ENCODE measurements around the gene WWOX.

Gene WWOX

DNA sequence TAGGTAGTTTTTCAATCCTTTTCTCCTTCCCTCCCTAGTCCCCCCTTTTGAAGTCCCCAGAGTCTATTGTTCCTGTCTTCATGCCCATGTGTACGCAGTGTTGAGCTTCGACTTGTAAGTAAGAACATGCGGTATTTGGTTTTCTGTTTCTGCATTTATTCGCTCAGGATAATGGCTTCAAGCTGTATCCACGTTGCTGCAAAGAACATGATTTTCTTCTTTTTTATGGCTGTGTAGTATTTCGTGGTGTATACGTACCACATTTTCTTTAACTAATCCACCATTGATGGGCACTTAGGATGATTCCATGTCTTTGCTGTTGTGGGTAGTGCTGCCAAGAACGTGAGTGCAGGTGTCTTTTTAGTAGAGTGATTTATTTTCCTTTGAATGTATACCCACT, 651.2 kb downstream of the WWOX start:
- Histone ChIP-seq H3K4me3 (ENCODE audit: extremely low read depth, insufficient read depth, low read length, poor library complexity, severe bottlenecking) (no peak overlapping the region), H3K27ac (ENCODE audit: low read depth, low read length, severe bottlenecking) (no peak overlapping the region), H3K36me3 (ENCODE audit: control insufficient read depth, insufficient read depth, low read length) (no peaks in the 10 kb centered on the region), H3K9me3 (ENCODE audit: control insufficient read depth, low read length) (no peaks in the 10 kb centered on the region), H3K4me1 (ENCODE audit: control insufficient read depth, insufficient read depth, low read length, poor library complexity, severe bottlenecking) (no peaks in the 10 kb centered on the region)
- WGBS, 2 experiments (ENCODE audit: insufficient coverage in 2 of 2) = 92% methylated on average over 4 of the region's 8 CpGs; no CpG with 5 or more reads in 1 of the 2 experiments

DNA sequence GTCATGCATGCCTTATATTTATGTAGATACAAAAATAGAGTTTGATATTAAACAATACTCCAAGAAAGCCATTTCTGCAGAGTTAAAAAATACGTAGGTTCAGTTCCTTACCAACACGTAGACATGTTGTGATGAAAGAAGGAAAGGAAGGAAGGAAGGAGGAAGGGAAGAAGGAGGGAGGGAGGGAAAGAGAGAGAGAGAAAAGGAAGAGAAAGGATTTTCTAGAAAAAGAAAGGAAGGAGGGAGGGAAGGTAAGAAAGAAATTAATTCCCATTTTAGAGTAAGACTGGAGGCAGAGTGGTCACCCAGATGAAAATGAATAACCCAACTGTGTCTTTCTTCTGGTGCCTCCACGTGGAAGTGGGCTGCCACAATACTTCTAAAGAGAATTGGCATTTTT, 652.1 kb downstream of the WWOX start:
- Histone ChIP-seq H3K27ac (ENCODE audit: low read depth, low read length, severe bottlenecking) (no peak overlapping the region), H3K9me3 (ENCODE audit: control insufficient read depth, low read length) (no peaks in the 10 kb centered on the region), H3K4me1 (ENCODE audit: control insufficient read depth, insufficient read depth, low read length, poor library complexity, severe bottlenecking) (no peaks in the 10 kb centered on the region), H3K4me3 (ENCODE audit: extremely low read depth, insufficient read depth, low read length, poor library complexity, severe bottlenecking) (no peak overlapping the region), H3K36me3 (ENCODE audit: control insufficient read depth, insufficient read depth, low read length) (no peaks in the 10 kb centered on the region)
- WGBS, 2 experiments (ENCODE audit: insufficient coverage in 2 of 2) = 84 to 92% methylated on average over 2 to 3 of the region's 3 CpGs

DNA sequence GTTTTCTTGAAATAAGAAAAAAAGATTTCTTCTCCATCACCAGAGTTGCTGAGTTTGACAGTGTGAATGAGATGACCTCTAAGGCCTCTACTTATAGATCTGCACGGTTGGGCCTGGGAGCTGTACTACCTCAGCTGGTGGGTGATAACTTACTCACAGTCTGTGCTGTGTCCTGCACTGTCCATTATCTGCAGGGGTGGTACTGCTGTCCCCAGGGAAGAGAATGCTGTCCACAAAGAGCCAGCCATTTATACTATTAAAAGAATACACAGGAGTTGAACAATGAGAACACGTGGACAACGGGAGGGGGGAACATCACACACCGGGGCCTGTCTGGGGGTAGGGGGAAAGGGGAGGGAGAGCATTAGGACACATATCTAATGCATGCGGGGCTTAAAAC, 655.3 kb downstream of the WWOX start:
- H3K9me3 ChIP-seq (ENCODE audit: control insufficient read depth, low read length) = no peaks in the 10 kb centered on the region
- no peaks in the 10 kb centered on the region for H3K36me3 ChIP-seq (ENCODE audit: control insufficient read depth, insufficient read depth, low read length)
- WGBS, 2 experiments (ENCODE audit: insufficient coverage in 2 of 2) = 80 to 91% methylated on average over 1 to 3 of the region's 5 CpGs
- H3K4me3 ChIP-seq (ENCODE audit: extremely low read depth, insufficient read depth, low read length, poor library complexity, severe bottlenecking) = no peak overlapping the region
- H3K4me1 ChIP-seq (ENCODE audit: control insufficient read depth, insufficient read depth, low read length, poor library complexity, severe bottlenecking) = no peaks in the 10 kb centered on the region
- no peak overlapping the region for H3K27ac ChIP-seq (ENCODE audit: low read depth, low read length, severe bottlenecking)

DNA sequence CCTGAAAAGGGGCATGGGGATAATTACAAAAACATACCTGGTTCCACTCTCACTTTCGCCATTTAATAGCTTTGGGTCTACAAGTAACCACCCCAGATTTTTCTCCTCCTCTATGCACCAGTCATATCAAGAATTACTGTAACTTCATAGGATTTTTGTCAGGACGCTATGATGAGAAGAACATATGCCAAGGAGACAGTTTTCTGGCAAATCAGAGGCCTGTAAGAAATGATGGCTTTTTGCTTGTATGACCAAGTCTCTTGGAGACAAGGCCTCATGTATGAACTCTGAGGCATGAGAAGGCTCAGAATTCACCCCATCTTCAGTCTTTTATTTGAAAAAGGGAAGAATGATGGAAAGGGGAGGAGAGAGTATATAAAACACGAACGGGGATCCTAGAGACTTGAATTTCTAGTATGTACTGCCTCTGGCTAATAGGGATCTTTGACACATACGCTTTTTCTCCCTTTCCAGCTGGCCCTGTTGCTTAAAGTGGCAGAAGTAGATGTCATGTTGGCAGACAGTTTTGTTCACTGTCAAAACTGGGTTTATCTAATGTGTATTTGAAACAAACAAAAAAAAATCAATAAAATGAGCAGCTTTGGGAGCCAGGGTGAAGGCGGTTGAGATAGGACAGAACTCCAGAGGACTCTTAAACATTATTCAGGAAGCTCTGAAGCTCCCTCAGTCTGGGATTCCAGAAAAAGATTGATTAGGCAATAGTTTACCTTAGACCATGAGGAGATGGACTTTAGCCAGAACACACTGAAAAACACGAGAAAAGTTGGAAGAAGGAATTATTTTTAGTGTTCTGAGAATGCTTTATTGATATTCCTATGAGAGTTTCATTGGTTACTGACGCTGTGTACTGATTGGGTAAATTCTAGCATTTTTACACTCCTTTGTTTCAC, 656.6 kb downstream of the WWOX start:
- WGBS, 2 experiments (ENCODE audit: insufficient coverage in 2 of 2) = 86 to 93% methylated on average over 4 of the region's 8 CpGs
- Histone ChIP-seq H3K27ac (ENCODE audit: low read depth, low read length, severe bottlenecking) (no peak overlapping the region), H3K4me3 (ENCODE audit: extremely low read depth, insufficient read depth, low read length, poor library complexity, severe bottlenecking) (no peak overlapping the region), H3K36me3 (ENCODE audit: control insufficient read depth, insufficient read depth, low read length) (no peaks in the 10 kb centered on the region), H3K9me3 (ENCODE audit: control insufficient read depth, low read length) (no peaks in the 10 kb centered on the region), H3K4me1 (ENCODE audit: control insufficient read depth, insufficient read depth, low read length, poor library complexity, severe bottlenecking) (no peaks in the 10 kb centered on the region)

DNA sequence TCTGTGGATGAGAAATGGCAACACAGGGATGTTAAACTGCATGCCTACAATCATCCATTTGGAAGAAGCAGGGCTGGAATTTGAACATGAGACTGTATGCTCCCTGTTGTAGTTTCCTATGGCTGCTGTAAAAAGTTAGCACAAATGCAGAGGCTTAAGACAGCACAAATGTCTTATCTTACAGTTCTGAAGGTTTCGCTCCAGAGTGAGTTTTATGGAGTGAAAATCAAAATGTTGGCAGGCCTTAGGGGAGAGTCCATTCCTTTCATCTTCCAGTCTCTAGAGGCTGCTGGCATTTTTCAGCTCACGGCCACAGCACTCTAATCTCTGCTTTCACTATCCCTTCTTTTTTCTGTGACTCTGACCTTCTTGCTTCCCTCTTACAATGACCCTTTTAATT, 660.1 kb downstream of the WWOX start:
- H3K36me3 ChIP-seq (ENCODE audit: control insufficient read depth, insufficient read depth, low read length) = no peaks in the 10 kb centered on the region
- no peak overlapping the region for H3K4me3 ChIP-seq (ENCODE audit: extremely low read depth, insufficient read depth, low read length, poor library complexity, severe bottlenecking)
- H3K4me1 ChIP-seq (ENCODE audit: control insufficient read depth, insufficient read depth, low read length, poor library complexity, severe bottlenecking) = peaks cover 2% of the 10 kb centered on the region
- H3K9me3 ChIP-seq (ENCODE audit: control insufficient read depth, low read length) = no peaks in the 10 kb centered on the region
- WGBS, 2 experiments (ENCODE audit: insufficient coverage in 2 of 2) = 100% methylated on average over 2 of the region's 2 CpGs
- H3K27ac ChIP-seq (ENCODE audit: low read depth, low read length, severe bottlenecking) = no peak overlapping the region

DNA sequence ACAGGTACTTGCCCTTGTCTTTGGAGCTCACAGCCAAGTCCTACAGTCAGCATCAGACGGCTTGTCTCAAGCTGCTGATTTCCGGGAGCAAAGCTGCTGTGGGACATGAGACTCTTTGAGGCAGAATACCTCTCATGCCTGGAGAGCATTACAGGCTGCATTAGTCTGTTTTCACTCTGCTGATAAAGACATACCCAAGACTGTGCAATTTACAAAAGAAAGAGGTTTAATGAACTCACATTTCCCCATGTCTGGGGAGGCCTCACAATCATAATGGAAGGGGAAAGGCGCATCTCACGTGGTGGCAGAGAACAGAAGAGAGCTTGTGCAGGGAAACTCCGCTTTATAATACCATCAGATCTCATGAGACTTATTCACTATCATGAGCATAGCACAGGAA, 661.2 kb downstream of the WWOX start:
- 92 to 100% methylated on average over 2 to 3 of the region's 5 CpGs for WGBS, 2 experiments (ENCODE audit: insufficient coverage in 2 of 2)
- H3K4me1 ChIP-seq (ENCODE audit: control insufficient read depth, insufficient read depth, low read length, poor library complexity, severe bottlenecking) = peaks cover 2% of the 10 kb centered on the region
- no peak overlapping the region for H3K4me3 ChIP-seq (ENCODE audit: extremely low read depth, insufficient read depth, low read length, poor library complexity, severe bottlenecking)

DNA sequence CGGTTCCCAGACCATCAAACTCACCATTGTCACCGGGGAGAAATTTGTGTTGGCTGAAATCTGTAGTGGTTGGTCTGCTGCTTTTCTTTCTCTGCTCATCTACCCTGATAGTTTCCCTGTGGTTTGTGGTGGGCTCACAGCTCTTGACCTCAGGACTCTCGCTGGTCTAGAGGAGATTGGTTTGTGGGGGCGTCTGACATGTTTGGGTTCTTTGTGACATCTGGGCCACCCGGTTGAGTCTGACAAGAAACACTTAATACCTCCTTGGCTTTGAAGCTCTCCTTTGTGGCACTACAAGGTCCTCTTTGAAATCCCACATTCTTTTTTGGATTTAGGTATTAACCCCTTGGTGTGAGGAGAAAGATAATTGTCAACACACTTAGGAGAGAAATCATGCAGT, 662.0 kb downstream of the WWOX start:
- Histone ChIP-seq H3K36me3 (ENCODE audit: control insufficient read depth, insufficient read depth, low read length) (no peaks in the 10 kb centered on the region), H3K9me3 (ENCODE audit: control insufficient read depth, low read length) (no peaks in the 10 kb centered on the region), H3K4me1 (ENCODE audit: control insufficient read depth, insufficient read depth, low read length, poor library complexity, severe bottlenecking) (peaks cover 2% of the 10 kb centered on the region), H3K4me3 (ENCODE audit: extremely low read depth, insufficient read depth, low read length, poor library complexity, severe bottlenecking) (no peak overlapping the region), H3K27ac (ENCODE audit: low read depth, low read length, severe bottlenecking) (no peak overlapping the region)
- no CpG with 5 or more reads among the region's 5 CpGs for WGBS, 2 experiments (ENCODE audit: insufficient coverage in 2 of 2)

More for the DNA sequence above, 661.2 kb downstream of the WWOX start:
- Histone ChIP-seq H3K36me3 (ENCODE audit: control insufficient read depth, insufficient read depth, low read length) (no peaks in the 10 kb centered on the region), H3K27ac (ENCODE audit: low read depth, low read length, severe bottlenecking) (no peak overlapping the region), H3K9me3 (ENCODE audit: control insufficient read depth, low read length) (no peaks in the 10 kb centered on the region)

DNA sequence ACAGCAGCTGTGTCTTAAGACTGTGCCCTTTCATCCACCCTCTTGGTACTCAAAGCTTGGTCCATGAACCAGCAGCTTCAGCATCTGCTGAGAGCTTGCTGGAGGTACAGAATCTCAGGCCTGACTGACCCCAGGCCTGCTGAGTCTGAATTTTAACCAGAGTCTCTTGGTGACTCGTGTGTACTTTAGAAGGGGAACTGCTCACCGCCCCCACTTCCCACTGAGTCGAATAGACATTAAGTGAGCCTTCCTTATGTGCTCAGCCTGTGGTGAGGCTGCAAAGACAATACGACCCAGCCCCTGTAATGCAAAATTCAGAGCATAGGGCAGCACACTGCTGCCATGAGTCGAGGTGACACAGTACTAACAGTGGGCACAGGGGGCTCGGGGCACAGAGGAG, 662.8 kb downstream of the WWOX start:
- Histone ChIP-seq H3K36me3 (ENCODE audit: control insufficient read depth, insufficient read depth, low read length) (no peaks in the 10 kb centered on the region), H3K27ac (ENCODE audit: low read depth, low read length, severe bottlenecking) (no peak overlapping the region), H3K4me1 (ENCODE audit: control insufficient read depth, insufficient read depth, low read length, poor library complexity, severe bottlenecking) (peaks cover 2% of the 10 kb centered on the region), H3K4me3 (ENCODE audit: extremely low read depth, insufficient read depth, low read length, poor library complexity, severe bottlenecking) (no peak overlapping the region), H3K9me3 (ENCODE audit: control insufficient read depth, low read length) (no peaks in the 10 kb centered on the region)
- WGBS, 2 experiments (ENCODE audit: insufficient coverage in 2 of 2) = 63 to 64% methylated on average over 4 to 6 of the region's 6 CpGs

DNA sequence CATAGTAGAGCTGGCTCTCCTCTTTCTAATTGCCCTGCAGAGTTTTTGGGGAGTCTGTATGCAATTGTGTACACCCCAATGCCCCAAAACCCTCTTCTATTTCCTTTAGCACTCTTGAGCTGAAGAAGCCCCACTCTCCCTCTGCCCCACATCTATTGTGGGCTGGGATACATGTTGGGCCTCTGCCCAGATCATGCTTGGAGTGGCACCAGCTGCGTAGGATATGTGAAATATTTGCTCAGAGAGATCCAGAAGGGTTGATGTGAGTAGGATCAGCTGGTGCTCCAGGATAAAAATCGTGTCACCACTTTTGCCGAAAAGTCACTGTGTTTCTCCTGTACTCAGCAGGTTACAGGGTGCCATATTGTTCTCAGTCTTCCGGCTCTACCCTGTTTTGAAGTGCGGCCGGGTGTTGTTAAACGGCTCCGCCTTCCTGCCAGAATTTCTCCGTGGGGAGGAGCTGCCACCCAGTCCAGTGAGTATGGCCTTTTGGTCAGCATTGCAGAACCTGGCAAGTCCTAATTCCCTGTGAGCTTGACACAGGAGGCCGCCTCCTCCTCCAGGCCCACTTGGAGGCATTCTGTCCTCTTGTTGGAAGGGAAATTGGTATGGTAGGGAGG, 664.5 kb downstream of the WWOX start:
- no peak overlapping the region for H3K4me3 ChIP-seq (ENCODE audit: extremely low read depth, insufficient read depth, low read length, poor library complexity, severe bottlenecking)
- H3K27ac ChIP-seq (ENCODE audit: low read depth, low read length, severe bottlenecking) = no peak overlapping the region
- no peaks in the 10 kb centered on the region for H3K36me3 ChIP-seq (ENCODE audit: control insufficient read depth, insufficient read depth, low read length)
- peaks cover 2% of the 10 kb centered on the region for H3K4me1 ChIP-seq (ENCODE audit: control insufficient read depth, insufficient read depth, low read length, poor library complexity, severe bottlenecking)
- 85 to 91% methylated on average over 7 to 9 of the region's 10 CpGs for WGBS, 2 experiments (ENCODE audit: insufficient coverage in 2 of 2)
- H3K9me3 ChIP-seq (ENCODE audit: control insufficient read depth, low read length) = no peaks in the 10 kb centered on the region

DNA sequence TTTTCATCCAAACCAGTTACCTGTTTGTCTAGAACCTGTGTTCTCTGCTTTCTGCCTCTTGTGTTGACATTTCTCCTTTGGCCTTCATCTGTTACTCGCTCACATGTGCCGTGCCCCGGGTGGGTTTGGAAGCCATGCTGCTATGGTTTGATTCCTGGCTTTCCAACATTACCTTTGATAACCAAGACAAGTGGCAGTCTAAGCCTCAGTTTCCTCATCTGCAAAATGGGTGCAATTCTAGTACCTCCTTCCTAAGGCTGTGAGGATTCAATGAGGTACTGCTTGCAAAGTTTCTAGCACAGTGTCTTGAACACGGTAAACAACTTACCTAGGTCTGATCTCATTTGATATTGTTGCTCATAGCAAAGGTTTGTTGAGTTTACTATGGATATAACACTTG, 665.0 kb downstream of the WWOX start:
- no peak overlapping the region for H3K4me3 ChIP-seq (ENCODE audit: extremely low read depth, insufficient read depth, low read length, poor library complexity, severe bottlenecking)
- H3K27ac ChIP-seq (ENCODE audit: low read depth, low read length, severe bottlenecking) = no peak overlapping the region
- H3K4me1 ChIP-seq (ENCODE audit: control insufficient read depth, insufficient read depth, low read length, poor library complexity, severe bottlenecking) = peaks cover 2% of the 10 kb centered on the region
- H3K9me3 ChIP-seq (ENCODE audit: control insufficient read depth, low read length) = no peaks in the 10 kb centered on the region
- H3K36me3 ChIP-seq (ENCODE audit: control insufficient read depth, insufficient read depth, low read length) = no peaks in the 10 kb centered on the region
- 100% methylated on average over 3 to 4 of the region's 4 CpGs for WGBS, 2 experiments (ENCODE audit: insufficient coverage in 2 of 2)

DNA sequence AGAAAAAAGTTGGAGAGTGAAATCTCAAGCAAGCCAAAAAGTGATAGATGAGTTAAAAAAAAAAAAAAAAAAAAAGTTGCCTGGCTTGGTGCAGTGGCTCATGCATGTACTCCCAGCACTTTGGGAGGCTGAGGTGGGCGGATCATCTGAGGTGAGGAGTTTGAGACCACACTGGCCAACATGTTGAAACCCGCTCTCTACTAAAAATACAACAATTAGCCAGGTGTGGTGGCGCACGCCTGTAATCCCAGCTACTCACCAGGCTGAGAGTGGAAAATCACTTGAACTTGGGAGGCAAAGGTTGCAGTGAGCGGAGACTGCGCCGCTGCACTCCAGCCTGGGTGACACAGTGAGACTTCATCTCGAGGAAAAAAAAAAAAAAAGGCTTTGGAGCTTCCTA, 668.8 kb downstream of the WWOX start:
- Histone ChIP-seq H3K4me1 (ENCODE audit: control insufficient read depth, insufficient read depth, low read length, poor library complexity, severe bottlenecking) (no peaks in the 10 kb centered on the region), H3K27ac (ENCODE audit: low read depth, low read length, severe bottlenecking) (no peak overlapping the region), H3K36me3 (ENCODE audit: control insufficient read depth, insufficient read depth, low read length) (no peaks in the 10 kb centered on the region), H3K9me3 (ENCODE audit: control insufficient read depth, low read length) (no peaks in the 10 kb centered on the region), H3K4me3 (ENCODE audit: extremely low read depth, insufficient read depth, low read length, poor library complexity, severe bottlenecking) (no peak overlapping the region)
- 93% methylated on average over 5 of the region's 8 CpGs; no CpG with 5 or more reads in 1 of the 2 experiments for WGBS, 2 experiments (ENCODE audit: insufficient coverage in 2 of 2)
